Measurements from ENCODE around the gene C10orf95. TPM values are rescaled to one million over a fixed set of nuclear protein-coding genes. Genes with fewer than 3 reads are reported as not detected.

The C10orf95 gene
- total RNA-seq, 1 experiment from 2014 or later, result 0.21 TPM

DNA sequence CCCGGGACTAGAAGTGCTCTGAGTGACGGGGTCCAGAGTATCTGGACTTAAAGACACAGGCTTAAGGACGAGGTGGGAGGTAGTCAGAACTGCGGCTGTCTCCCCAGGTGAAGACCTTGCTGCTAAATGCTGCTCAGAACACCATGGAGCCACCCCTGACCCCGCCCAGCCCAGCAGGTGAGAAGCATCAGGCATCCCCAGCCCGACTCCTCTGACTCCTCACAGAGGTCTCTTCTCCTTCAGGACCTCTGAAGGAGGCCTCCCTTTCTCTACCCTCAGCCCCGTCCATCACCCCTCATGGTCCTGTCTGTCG is 50.0 kb downstream of the C10orf95 start:
- H3K4me1 ChIP-seq (ENCODE audit: control insufficient read depth, insufficient read depth, low read length), result peaks cover 45% of the 10 kb centered on the region
- in situ Hi-C loops (cut with HindIII; ENCODE audit: low pct_unique_long_range_greater_than_20kb, low sequenced_read_pairs), result no loop called here
- H3K36me3 ChIP-seq (ENCODE audit: control insufficient read depth, insufficient read depth, low read length), result peaks cover 2% of the 10 kb centered on the region; the same call in 1 of the 2 replicates
- peak overlapping the region; percentile 64 for H3K27ac ChIP-seq (ENCODE audit: low read length)
- H3K4me3 ChIP-seq (ENCODE audit: low read depth in 2 of 2, low read length in 2 of 2), result no peak overlapping the region
- no peaks in the 10 kb centered on the region for H3K27me3 ChIP-seq (ENCODE audit: control insufficient read depth, insufficient read depth, low read length)
- CTCF ChIA-PET, result interaction anchor here (0.6 kb wide), 1 partner anchor 549 kb away, joined by 9 read pairs; no protein-coding TSS in a partner anchor
- DNase-seq (ENCODE audit: low read depth, low spot score) (no peak), ATAC-seq (no peak)
- no TSS peak for BruUV-seq (replicated peaks)
- intact Hi-C loops (cut with micrococcal nuclease; ENCODE audit: unreplicated experiment), result loop anchor here (5.0 kb wide), 1 partner anchor 174 kb away; the partner anchor contains the start of gene ELOVL3
- no peaks in the 10 kb centered on the region for H3K9me3 ChIP-seq (ENCODE audit: control insufficient read depth, insufficient read depth, low read depth, low read length)
- POLR2A ChIA-PET, result no interaction called here
- TF ChIP-seq CTCF (IDR thresholded peaks at IDR 0.05), result no peak
- TF ChIP-seq SIN3A (IDR thresholded peaks at IDR 0.05; ENCODE audit: borderline replicate concordance, insufficient read depth, low read depth, low read length), result no peak
- TF ChIP-seq POLR2AphosphoS5 (IDR thresholded peaks at IDR 0.05; ENCODE audit: low read depth, low read length), result no peak
- TF ChIP-seq, protein P1, sequence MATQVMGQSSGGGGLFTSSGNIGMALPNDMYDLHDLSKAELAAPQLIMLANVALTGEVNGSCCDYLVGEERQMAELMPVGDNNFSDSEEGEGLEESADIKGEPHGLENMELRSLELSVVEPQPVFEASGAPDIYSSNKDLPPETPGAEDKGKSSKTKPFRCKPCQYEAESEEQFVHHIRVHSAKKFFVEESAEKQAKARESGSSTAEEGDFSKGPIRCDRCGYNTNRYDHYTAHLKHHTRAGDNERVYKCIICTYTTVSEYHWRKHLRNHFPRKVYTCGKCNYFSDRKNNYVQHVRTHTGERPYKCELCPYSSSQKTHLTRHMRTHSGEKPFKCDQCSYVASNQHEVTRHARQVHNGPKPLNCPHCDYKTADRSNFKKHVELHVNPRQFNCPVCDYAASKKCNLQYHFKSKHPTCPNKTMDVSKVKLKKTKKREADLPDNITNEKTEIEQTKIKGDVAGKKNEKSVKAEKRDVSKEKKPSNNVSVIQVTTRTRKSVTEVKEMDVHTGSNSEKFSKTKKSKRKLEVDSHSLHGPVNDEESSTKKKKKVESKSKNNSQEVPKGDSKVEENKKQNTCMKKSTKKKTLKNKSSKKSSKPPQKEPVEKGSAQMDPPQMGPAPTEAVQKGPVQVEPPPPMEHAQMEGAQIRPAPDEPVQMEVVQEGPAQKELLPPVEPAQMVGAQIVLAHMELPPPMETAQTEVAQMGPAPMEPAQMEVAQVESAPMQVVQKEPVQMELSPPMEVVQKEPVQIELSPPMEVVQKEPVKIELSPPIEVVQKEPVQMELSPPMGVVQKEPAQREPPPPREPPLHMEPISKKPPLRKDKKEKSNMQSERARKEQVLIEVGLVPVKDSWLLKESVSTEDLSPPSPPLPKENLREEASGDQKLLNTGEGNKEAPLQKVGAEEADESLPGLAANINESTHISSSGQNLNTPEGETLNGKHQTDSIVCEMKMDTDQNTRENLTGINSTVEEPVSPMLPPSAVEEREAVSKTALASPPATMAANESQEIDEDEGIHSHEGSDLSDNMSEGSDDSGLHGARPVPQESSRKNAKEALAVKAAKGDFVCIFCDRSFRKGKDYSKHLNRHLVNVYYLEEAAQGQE (IDR thresholded peaks at IDR 0.05; ENCODE audit: insufficient read depth in 1 of 2, low read depth in 2 of 2, low read length in 1 of 2), result no peak
- TF ChIP-seq TCF7L2 (IDR thresholded peaks at IDR 0.05; ENCODE audit: low read depth, low read length), result no peak

GRCh38 chr10:102400598-102401341 is 50.6 kb downstream of the C10orf95 start:
- no peaks in the 10 kb centered on the region for H3K9me3 ChIP-seq (ENCODE audit: control insufficient read depth, insufficient read depth, low read depth, low read length)
- TF ChIP-seq, protein P1 (IDR thresholded peaks at IDR 0.05; ENCODE audit: insufficient read depth in 1 of 2, low read depth in 2 of 2, low read length in 1 of 2), result no peak
- TF ChIP-seq CTCF (IDR thresholded peaks at IDR 0.05) (no peak), TCF7L2 (IDR thresholded peaks at IDR 0.05; ENCODE audit: low read depth, low read length) (no peak), SIN3A (IDR thresholded peaks at IDR 0.05; ENCODE audit: borderline replicate concordance, insufficient read depth, low read depth, low read length) (no peak), POLR2AphosphoS5 (IDR thresholded peaks at IDR 0.05; ENCODE audit: low read depth, low read length) (no peak; the same call in 1 of the 2 replicates)
- peak overlapping the region; percentile 64 for H3K27ac ChIP-seq (ENCODE audit: low read length)
- no TSS peak for BruUV-seq (replicated peaks)
- POLR2A ChIA-PET, result interaction anchor here (0.6 kb wide), 1 partner anchor 36 kb away, joined by 3 read pairs; no protein-coding TSS in a partner anchor
- in situ Hi-C loops (cut with HindIII; ENCODE audit: low pct_unique_long_range_greater_than_20kb, low sequenced_read_pairs) (no loop called here), intact Hi-C loops (cut with micrococcal nuclease; ENCODE audit: unreplicated experiment) (loop anchor here (5.0 kb wide), 1 partner anchor 173 kb away; the partner anchor contains the start of gene ELOVL3)
- H3K36me3 ChIP-seq (ENCODE audit: control insufficient read depth, insufficient read depth, low read length), result peaks cover 3% of the 10 kb centered on the region; the same call in 1 of the 2 replicates
- no peak for ATAC-seq
- CTCF ChIA-PET, result no interaction called here
- DNase-seq (ENCODE audit: low read depth, low spot score), result no peak
- no peaks in the 10 kb centered on the region for H3K27me3 ChIP-seq (ENCODE audit: control insufficient read depth, insufficient read depth, low read length)
- no peak overlapping the region for H3K4me3 ChIP-seq (ENCODE audit: low read depth in 2 of 2, low read length in 2 of 2)
- H3K4me1 ChIP-seq (ENCODE audit: control insufficient read depth, insufficient read depth, low read length), result peaks cover 45% of the 10 kb centered on the region

All from Panc1 (cell line).